Stomach (tissue), 9 donors: ENCODE measurements around the gene SSTR3. TPM values are rescaled to one million over a fixed set of nuclear protein-coding genes. Genes with fewer than 3 reads are reported as not detected.

Source experiments
- DNase-seq, 2 donors: peaks; one replicate each; pipeline versions ENCODE4 v3.0.0 to v3.0.0-alpha.2; 2013 to 2019
- H3K27ac ChIP-seq, 5 donors: fragments of 200-600 bp in 4 of 5; sonication (generic) in 4 of 5; one replicate each; pipeline ENCODE4 v1.5.1; 2013 to 2019; ENCODE audit warnings: mild to moderate bottlenecking in 1 of 5, moderate library complexity in 1 of 5
- H3K27me3 ChIP-seq, 3 donors: fragments of 200-600 bp; sonication (generic); one replicate each; pipeline ENCODE4 v1.5.1; 2017 to 2019; ENCODE audit warnings: mixed run types in 1 of 3
- H3K36me3 ChIP-seq, 4 donors: fragments of 200-600 bp; sonication (generic); 1 replicate in 3 of 4; 2 replicates in 1 of 4; pipeline ENCODE4 v1.5.1; 2016 to 2019
- H3K4me1 ChIP-seq, 4 donors: fragments of 200-600 bp; sonication (generic); one replicate each; pipeline ENCODE4 v1.5.1; 2016 to 2019
- H3K4me3 ChIP-seq, 4 donors: fragments of 200-600 bp; sonication (generic) in 3 of 4; one replicate each; pipeline ENCODE4 v1.5.1; 2016 to 2019; ENCODE audit warnings: mild to moderate bottlenecking in 1 of 4
- H3K9me3 ChIP-seq, 4 donors: fragments of 200-600 bp; sonication (generic); one replicate each; pipeline ENCODE4 v1.5.1; 2016 to 2019
- CTCF ChIP-seq, 7 experiments: fragments of 450-650 bp in 4 of 7; fragments of 200-600 bp in 3 of 7; sonication (generic) in 3 of 7; IDR thresholded peaks; one replicate each; pipeline ENCODE4 v1.5.1; 2016 to 2019; ENCODE audit warnings: antibody characterized with exemption in 7 of 7, control low read depth in 2 of 7, mild to moderate bottlenecking in 1 of 7
- EP300 ChIP-seq: sonication (generic); formaldehyde crosslinking; IDR thresholded peaks from one replicate; pipeline ENCODE4 v1.6.1; 2017; ENCODE audit warnings: antibody characterized with exemption
- POLR2A ChIP-seq, 4 donors: fragments of 450-650 bp; IDR thresholded peaks; one replicate each; pipeline ENCODE4 v1.6.1; 2016; ENCODE audit warnings: antibody characterized with exemption in 4 of 4, control low read depth in 2 of 4, mild to moderate bottlenecking in 1 of 4, moderate library complexity in 1 of 4
- POLR2AphosphoS5 ChIP-seq, 3 donors: sonication (generic); formaldehyde crosslinking; IDR thresholded peaks; one replicate each; pipeline ENCODE4 v1.6.1; 2016; ENCODE audit warnings: antibody characterized with exemption in 3 of 3
- WGBS, 5 donors: extraction: QIAGEN DNeasy Blood & Tissue Kit in 3 of 5; methylation state at CpG; one replicate each; pipeline versions ENCODE4 v1.1.5 to v1.1.7; 2013 to 2018; 5-methylcytosine and 5-hydroxymethylcytosine counted together
- intact Hi-C: fragments of 100-400 bp; cut with DNase I; formaldehyde crosslinking; loops from one replicate; pipeline ENCODE4 v1.15.1; 2023; ENCODE audit warnings: low total_unique reads
- polyA plus RNA-seq, 3 donors: library from polyadenylated mRNA; stranded (reverse); fragments of 200-250 nt; gene quantifications; one replicate each; pipeline ENCODE4 v1.2.3, GENCODE V29; 2013
- total RNA-seq, 5 donors: library from RNA; depleted of rRNA; stranded (reverse); fragments of >200 nt; gene quantifications; one replicate each; pipeline versions ENCODE4 v1.1.0 to v1.2.3, GENCODE V29; 2014 to 2016
- donor health status: healthy with polysubstance abuse.
- donor health status: Bipolar disorder and iron deficiency.
- donor health status: healthy.

The SSTR3 gene
- total and polyA plus RNA-seq, 8 donors = 0.05 to 0.37 (median 0.12) TPM; not detected in 5

GRCh38 chr22:37214731-37215030 is 2.4 kb upstream of the SSTR3 start:
- DNase-seq = no peak
- 54 to 67% (median 63%) methylated on average over 13 of the region's 13 CpGs for WGBS, 5 donors
- Histone ChIP-seq H3K9me3 (no peaks in the 10 kb centered on the region), H3K27ac (no peak overlapping the region), H3K4me3 (no peak overlapping the region), H3K4me1 (no peaks in the 10 kb centered on the region), H3K27me3 (peaks cover 0 to 52% (median 9%) of the 10 kb centered on the region in 3 donors), H3K36me3 (no peaks in the 10 kb centered on the region)
- intact Hi-C loops = no loop called here
- no peak for TF ChIP-seq EP300
- TF ChIP-seq POLR2A (IDR thresholded peaks at IDR 0.05) = no peak
- TF ChIP-seq CTCF (IDR thresholded peaks at IDR 0.05) = no peak
- TF ChIP-seq POLR2AphosphoS5 (IDR thresholded peaks at IDR 0.05) = no peak

- no peak overlapping the region for H3K27ac ChIP-seq
- TF ChIP-seq CTCF (IDR thresholded peaks at IDR 0.05) (no peak), POLR2AphosphoS5 (IDR thresholded peaks at IDR 0.05) (no peak), POLR2A (IDR thresholded peaks at IDR 0.05) (no peak), EP300 (no peak)
- H3K4me1 ChIP-seq = no peaks in the 10 kb centered on the region
- no peak overlapping the region for H3K4me3 ChIP-seq
- H3K27me3 ChIP-seq = peaks cover 0 to 47% (median 9%) of the 10 kb centered on the region in 3 donors
- no peak for DNase-seq
- H3K9me3 ChIP-seq = no peaks in the 10 kb centered on the region
- no peaks in the 10 kb centered on the region for H3K36me3 ChIP-seq
- intact Hi-C loops = no loop called here
- WGBS, 5 donors = 55 to 71% (median 63%) methylated on average over 13 of the region's 13 CpGs
Observed at GRCh38 chr22:37213941-37214730, 1.9 kb upstream of the SSTR3 start.

- no peak for TF ChIP-seq POLR2A (IDR thresholded peaks at IDR 0.05)
- no peak for TF ChIP-seq EP300
- TF ChIP-seq POLR2AphosphoS5 (IDR thresholded peaks at IDR 0.05) = no peak
- no peak for TF ChIP-seq CTCF (IDR thresholded peaks at IDR 0.05)
- WGBS, 5 donors = 87 to 89% (median 89%) methylated on average over 13 to 18 of the region's 18 CpGs
- intact Hi-C loops = no loop called here
Observed at GRCh38 chr22:37213218-37213855, 1.1 kb upstream of the SSTR3 start.

GRCh38 chr22:37211866-37212173 is 457 bp downstream of the SSTR3 start:
- no peak overlapping the region for H3K27ac ChIP-seq
- H3K36me3 ChIP-seq = no peaks in the 10 kb centered on the region
- H3K27me3 ChIP-seq = peaks cover 0 to 40% (median 9%) of the 10 kb centered on the region in 3 donors
- no peaks in the 10 kb centered on the region for H3K9me3 ChIP-seq
- H3K4me3 ChIP-seq = no peak overlapping the region
- intact Hi-C loops = no loop called here
- 68 to 89% (median 73%) methylated on average over 6 of the region's 6 CpGs for WGBS, 5 donors
- DNase-seq = no peak
- no peaks in the 10 kb centered on the region for H3K4me1 ChIP-seq
- no peak for TF ChIP-seq CTCF (IDR thresholded peaks at IDR 0.05)
- TF ChIP-seq EP300 = no peak
- TF ChIP-seq POLR2A (IDR thresholded peaks at IDR 0.05) = no peak
- TF ChIP-seq POLR2AphosphoS5 (IDR thresholded peaks at IDR 0.05) = no peak

More at GRCh38 chr22:37213218-37213855, 1.1 kb upstream of the SSTR3 start:
- H3K9me3 ChIP-seq = no peaks in the 10 kb centered on the region
- peaks cover 0 to 40% (median 9%) of the 10 kb centered on the region in 3 donors for H3K27me3 ChIP-seq
- H3K27ac ChIP-seq = no peak overlapping the region
- DNase-seq = no peak
- no peaks in the 10 kb centered on the region for H3K36me3 ChIP-seq
- no peaks in the 10 kb centered on the region for H3K4me1 ChIP-seq
- no peak overlapping the region for H3K4me3 ChIP-seq
